B cell (primary cell): ENCODE data around the gene AMZ1. TPM values are rescaled to one million over a fixed set of nuclear protein-coding genes. Genes with fewer than 3 reads are reported as not detected.

Experiments used
- ATAC-seq: fragments of 200-7000 bp; cut with Tn5 transposase; one replicate; pipeline ENCODE4 v1.10.0; 2021; ENCODE audit warnings: low read depth, mild to moderate bottlenecking, moderate number of reproducible peaks, moderate library complexity
- CTCF ChIA-PET: fragments of 350-600 bp; sonication (Branson Sonifier 250); formaldehyde crosslinking; loops from one replicate; lab custom pipeline; 2021; ENCODE audit warnings: antibody characterized with exemption, inconsistent platforms; lab: Charles Lee
- POLR2A ChIA-PET: fragments of 350-600 bp; sonication (Branson Sonifier 250); formaldehyde crosslinking; loops from one replicate; lab custom pipeline; 2021; ENCODE audit warnings: antibody characterized with exemption; lab: Charles Lee
- DNase-seq: peaks from one replicate; pipeline ENCODE4 v3.0.0; 2013
- H2AFZ ChIP-seq: 2 replicates; pipeline ENCODE4 v1.6.1; 2012; ENCODE audit warnings: mild to moderate bottlenecking, low read depth, low read length; ENCODE audit not compliant: insufficient read depth, poor library complexity, severe bottlenecking
- H3K27ac ChIP-seq, 2 donors: 1 replicate in 1 of 2; 2 replicates in 1 of 2; pipeline ENCODE4 v1.5.1; 2012 to 2013; ENCODE audit warnings: low read length in 2 of 2, mild to moderate bottlenecking in 2 of 2, moderate library complexity in 1 of 2
- H3K27me3 ChIP-seq, 4 experiments: fragments of 200-600 bp in 1 of 4; sonication (generic) in 1 of 4; replicated peaks in 1 of 4; 1 replicate in 2 of 4; 2 replicates in 2 of 4; pipeline versions ENCODE4 v1.6.1 to v1.7.0; 2013 to 2016; ENCODE audit warnings: low read length in 3 of 4, mild to moderate bottlenecking in 2 of 4, mixed read lengths in 1 of 4, moderate library complexity in 1 of 4; ENCODE audit not compliant: insufficient read depth in 4 of 4, control insufficient read depth in 3 of 4; ENCODE audit errors: control extremely low read depth in 1 of 4
- H3K36me3 ChIP-seq, 2 experiments: replicated peaks in 1 of 2; 1 replicate in 1 of 2; 2 replicates in 1 of 2; pipeline versions ENCODE4 v1.6.1 to v1.7.1; 2013; ENCODE audit warnings: low read length in 1 of 2; ENCODE audit not compliant: insufficient read depth in 2 of 2, control insufficient read depth in 1 of 2; ENCODE audit errors: control extremely low read depth in 1 of 2, extremely low read depth in 1 of 2
- H3K4me1 ChIP-seq, 2 donors: fragments of 200-600 bp in 1 of 2; sonication (generic) in 1 of 2; 1 replicate in 1 of 2; 2 replicates in 1 of 2; pipeline versions ENCODE4 v1.5.1 to v1.6.1; 2013 to 2017; ENCODE audit warnings: low read length in 2 of 2; ENCODE audit not compliant: control insufficient read depth in 2 of 2, insufficient read depth in 2 of 2
- H3K4me2 ChIP-seq: replicated peaks from 2 replicates; pipeline ENCODE3; 2012; ENCODE audit warnings: mild to moderate bottlenecking, low read depth, low read length; ENCODE audit not compliant: poor library complexity, severe bottlenecking
- H3K4me3 ChIP-seq, 5 experiments: fragments of 200-600 bp in 1 of 5; sonication (generic) in 1 of 5; 1 replicate in 3 of 5; 2 replicates in 2 of 5; pipeline versions ENCODE4 v1.5.1 to v1.7.0; 2011 to 2016; ENCODE audit warnings: low read length in 4 of 5, mild to moderate bottlenecking in 4 of 5, low read depth in 2 of 5, control low read depth in 1 of 5, moderate library complexity in 1 of 5; ENCODE audit not compliant: insufficient read depth in 1 of 5; ENCODE audit errors: control extremely low read depth in 1 of 5, extremely low read depth in 1 of 5
- H3K79me2 ChIP-seq: fragments of 200-600 bp; sonication (generic); one replicate; pipeline ENCODE4 v1.6.0; 2016; ENCODE audit warnings: low read length; ENCODE audit not compliant: control insufficient read depth, insufficient read depth
- H3K9ac ChIP-seq: fragments of 200-600 bp; sonication (generic); 2 replicates; pipeline ENCODE4 v1.6.1; 2017; ENCODE audit warnings: mild to moderate bottlenecking, low read length, moderate library complexity
- H3K9me3 ChIP-seq, 3 donors: one replicate each; pipeline versions ENCODE4 v1.6.1 to v1.7.1; 2013; ENCODE audit warnings: low read length in 2 of 3; ENCODE audit not compliant: control insufficient read depth in 2 of 3, insufficient read depth in 1 of 3; ENCODE audit errors: control extremely low read depth in 1 of 3
- H4K20me1 ChIP-seq: 2 replicates; pipeline ENCODE4 v1.6.0; 2012; ENCODE audit warnings: mild to moderate bottlenecking, low read length; ENCODE audit not compliant: insufficient read depth, control insufficient read depth, poor library complexity, severe bottlenecking
- H3K27ac Mint-ChIP-seq: one replicate; pipeline ENCODE4 v1.8.0; 2021; ENCODE audit warnings: mixed read lengths
- H3K27me3 Mint-ChIP-seq: one replicate; pipeline ENCODE4 v1.8.0; 2021; ENCODE audit warnings: mixed read lengths
- H3K4me1 Mint-ChIP-seq: one replicate; pipeline ENCODE4 v1.8.0; 2021; ENCODE audit warnings: mixed read lengths
- H3K4me3 Mint-ChIP-seq: one replicate; pipeline ENCODE4 v1.8.0; 2021; ENCODE audit warnings: mixed read lengths
- H3K9me3 Mint-ChIP-seq: one replicate; pipeline ENCODE4 v1.8.0; 2022; ENCODE audit warnings: mixed read lengths; ENCODE audit not compliant: insufficient read depth
- CTCF ChIP-seq: fragments of 200-600 bp; IDR thresholded peaks from one replicate; pipeline ENCODE4 v1.8.0; 2022; ENCODE audit warnings: antibody characterized with exemption, mild to moderate bottlenecking
- EZH2 ChIP-seq: IDR thresholded peaks from 2 replicates; pipeline ENCODE4 v1.6.1; 2012; ENCODE audit warnings: borderline replicate concordance, low read depth, mild to moderate bottlenecking, moderate library complexity, low read length; ENCODE audit not compliant: insufficient read depth, poor library complexity, severe bottlenecking
- WGBS: methylation state at CpG from one replicate; pipeline ENCODE4 v1.1.5; 2013; ENCODE audit warnings: missing lambda C conversion rate; ENCODE audit not compliant: insufficient coverage; 5-methylcytosine and 5-hydroxymethylcytosine counted together
- intact Hi-C: fragments of 100-400 bp; cut with micrococcal nuclease; formaldehyde crosslinking; loops from one replicate; pipeline ENCODE4 v1.10.0; 2022
- polyA plus RNA-seq: library from polyadenylated mRNA; depleted of rRNA; stranded (reverse); fragments of >200 nt; gene quantifications from 2 replicates; pipeline ENCODE4 v1.2.3, GENCODE V29; 2012
- total RNA-seq, 2 donors: library from RNA; stranded (reverse); fragments of 120-200 nt in 1 of 2; gene quantifications; 1 replicate in 1 of 2; 2 replicates in 1 of 2; pipeline versions ENCODE4 v1.2.3 to v1.2.4, GENCODE V29; 2013 to 2022

The AMZ1 gene
- total and polyA plus RNA-seq, 2 donors (not counting 1 experiment from before 2014, with no cell fraction given) = 0.73 to 13.2 TPM

DNA sequence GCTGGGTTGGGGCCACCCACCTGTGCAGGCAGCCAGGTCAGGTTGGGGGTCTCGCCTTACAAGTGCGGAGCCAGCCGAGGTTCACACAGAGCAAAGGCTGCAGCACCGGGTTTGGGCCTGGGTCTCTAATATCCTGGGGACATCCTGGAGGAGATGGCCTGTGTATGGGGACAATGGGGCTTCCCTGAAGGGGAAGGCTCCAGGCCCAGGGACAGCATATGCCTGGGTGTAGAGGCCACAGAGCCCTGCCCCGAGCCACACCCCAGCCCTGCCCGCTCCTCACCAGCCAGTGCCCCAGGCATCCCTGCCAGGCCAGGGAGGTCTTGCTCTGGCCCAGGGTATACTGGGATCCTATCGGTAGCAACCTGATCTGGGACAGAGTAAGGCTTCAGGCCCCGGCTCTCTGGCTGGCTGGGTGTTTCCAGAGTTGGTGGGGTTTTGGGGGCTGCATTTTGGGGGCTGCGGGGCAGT is 47.1 kb upstream of the AMZ1 start:
- TF ChIP-seq EZH2 (no peak), CTCF (no peak)
- 82% methylated on average over 9 of the region's 9 CpGs for WGBS
- peak overlapping the region; percentile 92 for H3K27ac Mint-ChIP-seq
- intact Hi-C loops = loop anchor here (1.0 to 2.0 kb wide), 2 partner anchors 9 to 70 kb away; no protein-coding TSS in a partner anchor
- H4K20me1 ChIP-seq = peaks cover 20% of the 10 kb centered on the region
- CTCF ChIA-PET = interaction anchor here (1.3 to 1.5 kb wide), 2 partner anchors 30 to 73 kb away, joined by 3 read pairs; no protein-coding TSS in a partner anchor
- H3K27me3 ChIP-seq = no peaks in the 10 kb centered on the region
- H3K27me3 Mint-ChIP-seq = no peaks in the 10 kb centered on the region
- peaks cover 63 to 89% of the 10 kb centered on the region in 2 donors for H3K4me1 ChIP-seq
- H3K27ac ChIP-seq = peak overlapping the region; percentile 63 to 69
- POLR2A ChIA-PET = interaction anchor here (1.3 kb wide), 1 partner anchor 9 kb away, joined by 8 read pairs; the partner anchor contains the start of gene TTYH3
- peaks cover 70% of the 10 kb centered on the region for H3K4me1 Mint-ChIP-seq
- H3K79me2 ChIP-seq = peaks cover 95% of the 10 kb centered on the region
- H2AFZ ChIP-seq = peak overlapping the region; percentile 46
- H3K9ac ChIP-seq = peak overlapping the region; percentile 50
- peak overlapping the region; percentile 71 for H3K4me3 Mint-ChIP-seq
- ATAC-seq = no peak
- H3K36me3 ChIP-seq = no peaks in the 10 kb centered on the region
- H3K9me3 ChIP-seq = no peaks in the 10 kb centered on the region
- no peaks in the 10 kb centered on the region for H3K9me3 Mint-ChIP-seq
- peak overlapping the region; percentile 80 for H3K4me2 ChIP-seq
- H3K4me3 ChIP-seq = peak overlapping the region in 1 of 5 experiments; percentile 36
- DNase-seq = peak; percentile 30
